Measurements from ENCODE around the gene ZNF662.

The ZNF662 gene

DNA sequence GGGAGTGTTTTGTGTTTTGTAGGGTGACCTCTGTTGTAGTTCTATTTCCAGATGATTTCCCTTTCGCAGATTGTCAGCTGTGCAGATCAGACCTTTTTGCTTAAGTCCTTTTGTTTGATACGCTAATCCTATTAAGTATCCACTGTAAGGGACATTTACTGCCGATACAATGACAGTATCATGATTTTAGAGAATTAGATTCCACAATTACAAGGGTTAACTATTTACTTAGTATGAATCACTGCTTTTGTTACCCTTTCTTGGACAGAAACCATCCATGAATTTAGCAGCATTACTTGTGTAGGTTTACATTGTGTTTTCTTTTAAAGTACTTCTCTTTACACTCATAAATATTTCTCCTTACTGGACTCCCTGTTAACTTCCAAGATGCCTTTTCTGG, 31.4 kb downstream of the ZNF662 start:
- Histone ChIP-seq H3K27me3 (peaks cover 12% of the 10 kb centered on the region), H3K9me3 (no peaks in the 10 kb centered on the region), H3K4me3 (ENCODE audit: low read depth in 1 of 2, low read length in 1 of 2) (no peak overlapping the region), H3K27ac (no peak overlapping the region), H3K36me3 (no peaks in the 10 kb centered on the region), H3K4me1 (ENCODE audit: control insufficient read depth in 1 of 2, insufficient read depth in 1 of 2, low read depth in 1 of 2, low read length in 1 of 2) (no peaks in the 10 kb centered on the region)
- TF ChIP-seq, protein P1, sequence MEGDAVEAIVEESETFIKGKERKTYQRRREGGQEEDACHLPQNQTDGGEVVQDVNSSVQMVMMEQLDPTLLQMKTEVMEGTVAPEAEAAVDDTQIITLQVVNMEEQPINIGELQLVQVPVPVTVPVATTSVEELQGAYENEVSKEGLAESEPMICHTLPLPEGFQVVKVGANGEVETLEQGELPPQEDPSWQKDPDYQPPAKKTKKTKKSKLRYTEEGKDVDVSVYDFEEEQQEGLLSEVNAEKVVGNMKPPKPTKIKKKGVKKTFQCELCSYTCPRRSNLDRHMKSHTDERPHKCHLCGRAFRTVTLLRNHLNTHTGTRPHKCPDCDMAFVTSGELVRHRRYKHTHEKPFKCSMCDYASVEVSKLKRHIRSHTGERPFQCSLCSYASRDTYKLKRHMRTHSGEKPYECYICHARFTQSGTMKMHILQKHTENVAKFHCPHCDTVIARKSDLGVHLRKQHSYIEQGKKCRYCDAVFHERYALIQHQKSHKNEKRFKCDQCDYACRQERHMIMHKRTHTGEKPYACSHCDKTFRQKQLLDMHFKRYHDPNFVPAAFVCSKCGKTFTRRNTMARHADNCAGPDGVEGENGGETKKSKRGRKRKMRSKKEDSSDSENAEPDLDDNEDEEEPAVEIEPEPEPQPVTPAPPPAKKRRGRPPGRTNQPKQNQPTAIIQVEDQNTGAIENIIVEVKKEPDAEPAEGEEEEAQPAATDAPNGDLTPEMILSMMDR (IDR thresholded peaks at IDR 0.05), result no peak

DNA sequence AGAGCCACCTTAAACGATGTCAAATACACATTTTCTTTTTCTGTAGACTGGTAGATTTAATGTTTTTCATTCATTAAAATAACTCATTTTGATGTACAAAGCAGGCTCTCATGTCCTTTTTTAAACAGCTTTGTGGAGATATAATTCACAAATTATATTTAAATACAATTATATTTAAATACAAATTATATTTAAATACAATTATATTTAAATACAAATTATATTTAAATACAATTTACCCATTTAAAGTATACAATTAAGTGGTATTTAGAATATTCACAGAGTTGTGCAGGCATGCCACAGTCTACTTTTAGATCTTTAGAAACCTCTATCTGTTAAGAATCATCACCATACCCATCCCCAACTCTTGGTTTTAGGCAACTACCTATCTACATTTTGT, 36.8 kb downstream of the ZNF662 start:
- Histone ChIP-seq H3K27ac (no peak overlapping the region), H3K4me1 (ENCODE audit: control insufficient read depth in 1 of 2, insufficient read depth in 1 of 2, low read depth in 1 of 2, low read length in 1 of 2) (no peaks in the 10 kb centered on the region), H3K36me3 (no peaks in the 10 kb centered on the region), H3K9me3 (no peaks in the 10 kb centered on the region), H3K4me3 (ENCODE audit: low read depth in 1 of 2, low read length in 1 of 2) (no peak overlapping the region), H3K27me3 (no peaks in the 10 kb centered on the region)
- TF ChIP-seq, protein P1 (IDR thresholded peaks at IDR 0.05), result no peak

DNA sequence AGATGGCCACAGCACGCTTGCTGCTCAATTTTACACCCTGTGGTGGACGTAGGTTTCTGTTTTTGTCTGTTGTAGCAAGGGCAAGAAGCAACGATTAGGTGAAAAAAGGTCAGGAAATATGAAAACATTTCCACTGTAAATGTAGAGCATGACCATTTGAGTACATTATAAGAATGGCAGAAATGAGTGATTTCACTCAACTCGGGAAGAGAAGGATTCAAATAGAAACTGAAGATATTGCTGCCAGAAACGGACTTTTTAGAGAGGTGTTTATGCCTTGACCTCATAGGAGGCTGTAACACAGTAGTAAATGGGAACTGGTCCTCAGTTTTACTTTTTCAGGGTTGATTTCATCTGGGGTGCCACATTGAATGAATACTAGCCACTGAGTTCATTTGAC, 40.1 kb downstream of the ZNF662 start:
- Histone ChIP-seq H3K27me3 (no peaks in the 10 kb centered on the region), H3K36me3 (no peaks in the 10 kb centered on the region), H3K9me3 (no peaks in the 10 kb centered on the region), H3K27ac (no peak overlapping the region), H3K4me3 (ENCODE audit: low read depth in 1 of 2, low read length in 1 of 2) (no peak overlapping the region), H3K4me1 (ENCODE audit: control insufficient read depth in 1 of 2, insufficient read depth in 1 of 2, low read depth in 1 of 2, low read length in 1 of 2) (no peaks in the 10 kb centered on the region)
- TF ChIP-seq, protein P1 (IDR thresholded peaks at IDR 0.05), result no peak

DNA sequence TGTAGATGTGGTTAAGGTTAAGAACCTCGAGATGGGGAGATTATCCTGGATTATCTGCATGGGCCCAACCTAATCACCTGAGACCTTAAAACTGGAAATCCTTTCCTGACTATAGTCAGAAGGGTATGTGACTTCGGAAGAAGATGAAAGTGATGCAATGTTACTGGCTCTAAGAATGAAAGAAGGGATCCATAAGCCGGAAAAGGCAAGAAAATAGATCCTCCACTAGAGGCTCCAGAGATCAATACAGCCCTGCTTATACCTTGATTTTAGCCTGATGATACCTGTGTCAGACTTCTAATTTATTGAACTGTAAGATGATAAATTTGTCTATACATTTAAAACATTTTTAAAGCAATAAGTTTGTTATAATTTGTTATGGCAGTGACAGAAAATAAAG, 51.6 kb downstream of the ZNF662 start:
- Histone ChIP-seq H3K4me3 (ENCODE audit: low read depth in 1 of 2, low read length in 1 of 2) (no peak overlapping the region), H3K9me3 (no peaks in the 10 kb centered on the region), H3K27me3 (no peaks in the 10 kb centered on the region), H3K36me3 (no peaks in the 10 kb centered on the region), H3K4me1 (ENCODE audit: control insufficient read depth in 1 of 2, insufficient read depth in 1 of 2, low read depth in 1 of 2, low read length in 1 of 2) (no peaks in the 10 kb centered on the region), H3K27ac (no peak overlapping the region)
- TF ChIP-seq, protein P1 (IDR thresholded peaks at IDR 0.05), result no peak

DNA sequence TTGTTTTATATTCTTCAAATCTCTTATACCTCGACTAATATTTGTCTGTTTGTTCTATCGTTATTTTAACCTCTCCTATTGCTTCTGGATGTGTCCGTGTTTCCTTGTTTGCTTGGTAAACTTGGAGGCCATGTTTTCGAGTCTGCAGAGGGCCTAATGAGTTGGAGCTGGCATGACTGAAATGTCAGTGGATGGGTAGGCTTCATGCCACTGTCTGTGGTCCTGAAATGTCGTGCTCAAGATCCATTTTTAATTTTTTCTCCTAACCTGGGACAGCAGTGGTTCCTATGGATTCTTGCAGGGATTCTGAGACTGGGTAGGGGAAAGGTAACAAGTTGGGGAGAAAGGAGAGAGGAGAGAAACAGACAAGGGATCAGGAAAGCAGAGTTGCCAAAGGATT, 54.3 kb downstream of the ZNF662 start:
- no peaks in the 10 kb centered on the region for H3K4me1 ChIP-seq (ENCODE audit: control insufficient read depth in 1 of 2, insufficient read depth in 1 of 2, low read depth in 1 of 2, low read length in 1 of 2)
- H3K9me3 ChIP-seq, result no peaks in the 10 kb centered on the region
- H3K27ac ChIP-seq, result no peak overlapping the region
- no peaks in the 10 kb centered on the region for H3K36me3 ChIP-seq
- H3K4me3 ChIP-seq (ENCODE audit: low read depth in 1 of 2, low read length in 1 of 2), result no peak overlapping the region
- TF ChIP-seq, protein P1 (IDR thresholded peaks at IDR 0.05), result no peak
- H3K27me3 ChIP-seq, result peaks cover 4% of the 10 kb centered on the region

DNA sequence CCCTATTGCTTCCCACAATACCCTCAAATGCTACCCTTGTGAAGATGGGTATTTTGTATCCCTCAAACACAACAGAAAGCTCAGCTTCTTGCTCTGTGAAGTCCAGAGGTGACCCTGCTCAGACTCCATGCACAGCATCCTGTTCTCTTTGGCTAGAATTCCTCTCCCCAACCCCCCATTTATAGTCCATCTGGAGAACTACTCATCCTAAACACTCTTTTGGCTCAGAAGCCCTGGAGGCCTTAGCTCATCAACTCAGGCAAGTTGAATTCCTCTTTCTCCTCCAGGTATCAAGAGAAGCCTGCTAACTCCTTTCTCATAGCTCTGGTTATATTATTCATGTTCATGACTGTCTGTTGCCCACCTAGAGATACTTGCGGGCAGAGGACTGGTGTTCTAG, 54.8 kb downstream of the ZNF662 start:
- H3K9me3 ChIP-seq, result no peaks in the 10 kb centered on the region
- no peak overlapping the region for H3K27ac ChIP-seq
- peaks cover 9% of the 10 kb centered on the region for H3K27me3 ChIP-seq
- TF ChIP-seq, protein P1 (IDR thresholded peaks at IDR 0.05), result no peak
- H3K36me3 ChIP-seq, result no peaks in the 10 kb centered on the region
- H3K4me1 ChIP-seq (ENCODE audit: control insufficient read depth in 1 of 2, insufficient read depth in 1 of 2, low read depth in 1 of 2, low read length in 1 of 2), result no peaks in the 10 kb centered on the region
- H3K4me3 ChIP-seq (ENCODE audit: low read depth in 1 of 2, low read length in 1 of 2), result no peak overlapping the region
